Osteoblast (primary cell): ENCODE results near the gene AJAP1. TPM values are rescaled to one million over a fixed set of nuclear protein-coding genes. Genes with fewer than 3 reads are reported as not detected.

Experiments used
- DNase-seq: peaks from one replicate; pipeline ENCODE4 v3.0.0; 2011; ENCODE audit warnings: low spot score, mixed read lengths; ENCODE audit not compliant: insufficient read length; ENCODE audit errors: missing footprints
- H2AFZ ChIP-seq: 2 replicates; pipeline ENCODE4 v1.6.0; 2011; ENCODE audit warnings: mild to moderate bottlenecking, low read length
- H3K27ac ChIP-seq: 2 replicates; pipeline ENCODE4 v1.5.1; 2011; ENCODE audit warnings: mild to moderate bottlenecking, low read depth, low read length, moderate library complexity
- H3K27me3 ChIP-seq: 2 replicates; pipeline ENCODE4 v1.6.0; 2012; ENCODE audit warnings: mild to moderate bottlenecking, control low read depth, inconsistent platforms, low read length, moderate library complexity; ENCODE audit not compliant: insufficient read depth
- H3K36me3 ChIP-seq: 2 replicates; pipeline ENCODE4 v1.5.1; 2011; ENCODE audit warnings: mild to moderate bottlenecking, low read length, control low read depth, moderate library complexity; ENCODE audit not compliant: insufficient read depth
- H3K4me1 ChIP-seq: 2 replicates; pipeline ENCODE4 v1.5.1; 2011; ENCODE audit warnings: mild to moderate bottlenecking, low read length, control low read depth, moderate library complexity; ENCODE audit not compliant: insufficient read depth
- H3K4me2 ChIP-seq: 2 replicates; pipeline ENCODE4 v1.6.0; 2011; ENCODE audit warnings: mild to moderate bottlenecking, low read length; ENCODE audit not compliant: insufficient read depth
- H3K4me3 ChIP-seq: fragments of 200-600 bp; sonication (generic); 3 replicates; pipeline ENCODE4 v1.5.1; 2012; ENCODE audit warnings: mild to moderate bottlenecking, low read length, inconsistent platforms; ENCODE audit not compliant: insufficient read depth
- H3K79me2 ChIP-seq: 2 replicates; pipeline ENCODE4 v1.6.0; 2012; ENCODE audit warnings: mild to moderate bottlenecking, low read length, control low read depth, inconsistent platforms; ENCODE audit not compliant: insufficient read depth
- H3K9me3 ChIP-seq: 2 replicates; pipeline ENCODE4 v1.5.1; 2011; ENCODE audit warnings: low read depth, low read length, control low read depth
- H4K20me1 ChIP-seq: 2 replicates; pipeline ENCODE4 v1.6.0; 2012; ENCODE audit warnings: mild to moderate bottlenecking, low read length, control low read depth; ENCODE audit not compliant: insufficient read depth
- CTCF ChIP-seq: IDR thresholded peaks from 2 replicates; pipeline ENCODE4 v1.5.1; 2011; ENCODE audit warnings: mild to moderate bottlenecking, low read depth, low read length, moderate library complexity; ENCODE audit errors: extremely low read depth
- total RNA-seq: library from RNA; depleted of rRNA; stranded (reverse); fragments of >200 nt; gene quantifications from 2 replicates; pipeline ENCODE4 v1.2.3, GENCODE V29; 2012

AJAP1 gene
- total RNA-seq, 1 donor, result 1.1 TPM

GRCh38 chr1:4691766-4692405 lies 37.5 kb downstream of the AJAP1 start:
- Histone ChIP-seq H2AFZ (no peak overlapping the region), H3K4me1 (no peaks in the 10 kb centered on the region), H3K27ac (no peak overlapping the region), H3K9me3 (no peaks in the 10 kb centered on the region), H4K20me1 (no peaks in the 10 kb centered on the region), H3K36me3 (no peaks in the 10 kb centered on the region), H3K4me2 (no peak overlapping the region), H3K79me2 (no peaks in the 10 kb centered on the region), H3K4me3 (no peak overlapping the region), H3K27me3 (no peaks in the 10 kb centered on the region)
- no peak for TF ChIP-seq CTCF
- peak; percentile 51 for DNase-seq

- no peaks in the 10 kb centered on the region for H3K79me2 ChIP-seq
- DNase-seq, result peak; percentile 38
- H3K4me3 ChIP-seq, result no peak overlapping the region
- H2AFZ ChIP-seq, result no peak overlapping the region
- no peaks in the 10 kb centered on the region for H3K4me1 ChIP-seq
- H3K36me3 ChIP-seq, result no peaks in the 10 kb centered on the region
- no peaks in the 10 kb centered on the region for H3K9me3 ChIP-seq
- no peak overlapping the region for H3K4me2 ChIP-seq
- H3K27me3 ChIP-seq, result no peaks in the 10 kb centered on the region
- H3K27ac ChIP-seq, result no peak overlapping the region
- no peak for TF ChIP-seq CTCF
- no peaks in the 10 kb centered on the region for H4K20me1 ChIP-seq
Observed at GRCh38 chr1:4692437-4692836, 38.0 kb downstream of the AJAP1 start.

- Histone ChIP-seq H3K27me3 (no peaks in the 10 kb centered on the region), H4K20me1 (no peaks in the 10 kb centered on the region), H3K36me3 (no peaks in the 10 kb centered on the region), H3K27ac (no peak overlapping the region), H3K79me2 (no peaks in the 10 kb centered on the region), H2AFZ (no peak overlapping the region), H3K4me3 (no peak overlapping the region), H3K9me3 (no peaks in the 10 kb centered on the region), H3K4me2 (no peak overlapping the region), H3K4me1 (no peaks in the 10 kb centered on the region)
- peak; percentile 65 for DNase-seq
- no peak for TF ChIP-seq CTCF
Observed at GRCh38 chr1:4693331-4693730, 38.9 kb downstream of the AJAP1 start.

GRCh38 chr1:4693891-4694290 lies 39.5 kb downstream of the AJAP1 start:
- no peaks in the 10 kb centered on the region for H3K9me3 ChIP-seq
- DNase-seq, result peak; percentile 21
- H3K27ac ChIP-seq, result no peak overlapping the region

More at GRCh38 chr1:4693891-4694290, 39.5 kb downstream of the AJAP1 start:
- no peaks in the 10 kb centered on the region for H3K4me1 ChIP-seq
- H4K20me1 ChIP-seq, result no peaks in the 10 kb centered on the region
- H3K4me3 ChIP-seq, result no peak overlapping the region
- H3K4me2 ChIP-seq, result no peak overlapping the region
- TF ChIP-seq CTCF, result no peak
- H3K36me3 ChIP-seq, result no peaks in the 10 kb centered on the region
- no peak overlapping the region for H2AFZ ChIP-seq
- H3K27me3 ChIP-seq, result no peaks in the 10 kb centered on the region
- no peaks in the 10 kb centered on the region for H3K79me2 ChIP-seq
